ENCODE data around the gene CHST7.
"Not testable (repeated sequence)": the region's sequence is repeated elsewhere in the genome, so short reads cannot be mapped to it uniquely, and the experiment has no call there.

- TF ChIP-seq, protein P1, sequence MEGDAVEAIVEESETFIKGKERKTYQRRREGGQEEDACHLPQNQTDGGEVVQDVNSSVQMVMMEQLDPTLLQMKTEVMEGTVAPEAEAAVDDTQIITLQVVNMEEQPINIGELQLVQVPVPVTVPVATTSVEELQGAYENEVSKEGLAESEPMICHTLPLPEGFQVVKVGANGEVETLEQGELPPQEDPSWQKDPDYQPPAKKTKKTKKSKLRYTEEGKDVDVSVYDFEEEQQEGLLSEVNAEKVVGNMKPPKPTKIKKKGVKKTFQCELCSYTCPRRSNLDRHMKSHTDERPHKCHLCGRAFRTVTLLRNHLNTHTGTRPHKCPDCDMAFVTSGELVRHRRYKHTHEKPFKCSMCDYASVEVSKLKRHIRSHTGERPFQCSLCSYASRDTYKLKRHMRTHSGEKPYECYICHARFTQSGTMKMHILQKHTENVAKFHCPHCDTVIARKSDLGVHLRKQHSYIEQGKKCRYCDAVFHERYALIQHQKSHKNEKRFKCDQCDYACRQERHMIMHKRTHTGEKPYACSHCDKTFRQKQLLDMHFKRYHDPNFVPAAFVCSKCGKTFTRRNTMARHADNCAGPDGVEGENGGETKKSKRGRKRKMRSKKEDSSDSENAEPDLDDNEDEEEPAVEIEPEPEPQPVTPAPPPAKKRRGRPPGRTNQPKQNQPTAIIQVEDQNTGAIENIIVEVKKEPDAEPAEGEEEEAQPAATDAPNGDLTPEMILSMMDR (IDR thresholded peaks at IDR 0.05; ENCODE audit: insufficient read depth, low read length): not testable (repeated sequence)
- TF ChIP-seq, protein P2, sequence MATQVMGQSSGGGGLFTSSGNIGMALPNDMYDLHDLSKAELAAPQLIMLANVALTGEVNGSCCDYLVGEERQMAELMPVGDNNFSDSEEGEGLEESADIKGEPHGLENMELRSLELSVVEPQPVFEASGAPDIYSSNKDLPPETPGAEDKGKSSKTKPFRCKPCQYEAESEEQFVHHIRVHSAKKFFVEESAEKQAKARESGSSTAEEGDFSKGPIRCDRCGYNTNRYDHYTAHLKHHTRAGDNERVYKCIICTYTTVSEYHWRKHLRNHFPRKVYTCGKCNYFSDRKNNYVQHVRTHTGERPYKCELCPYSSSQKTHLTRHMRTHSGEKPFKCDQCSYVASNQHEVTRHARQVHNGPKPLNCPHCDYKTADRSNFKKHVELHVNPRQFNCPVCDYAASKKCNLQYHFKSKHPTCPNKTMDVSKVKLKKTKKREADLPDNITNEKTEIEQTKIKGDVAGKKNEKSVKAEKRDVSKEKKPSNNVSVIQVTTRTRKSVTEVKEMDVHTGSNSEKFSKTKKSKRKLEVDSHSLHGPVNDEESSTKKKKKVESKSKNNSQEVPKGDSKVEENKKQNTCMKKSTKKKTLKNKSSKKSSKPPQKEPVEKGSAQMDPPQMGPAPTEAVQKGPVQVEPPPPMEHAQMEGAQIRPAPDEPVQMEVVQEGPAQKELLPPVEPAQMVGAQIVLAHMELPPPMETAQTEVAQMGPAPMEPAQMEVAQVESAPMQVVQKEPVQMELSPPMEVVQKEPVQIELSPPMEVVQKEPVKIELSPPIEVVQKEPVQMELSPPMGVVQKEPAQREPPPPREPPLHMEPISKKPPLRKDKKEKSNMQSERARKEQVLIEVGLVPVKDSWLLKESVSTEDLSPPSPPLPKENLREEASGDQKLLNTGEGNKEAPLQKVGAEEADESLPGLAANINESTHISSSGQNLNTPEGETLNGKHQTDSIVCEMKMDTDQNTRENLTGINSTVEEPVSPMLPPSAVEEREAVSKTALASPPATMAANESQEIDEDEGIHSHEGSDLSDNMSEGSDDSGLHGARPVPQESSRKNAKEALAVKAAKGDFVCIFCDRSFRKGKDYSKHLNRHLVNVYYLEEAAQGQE (IDR thresholded peaks at IDR 0.05; ENCODE audit: insufficient replicate concordance, low read depth): not testable (repeated sequence)
Measured at GRCh38 chrX:46529740-46530403, 43.7 kb upstream of the CHST7 start.

Measured in HL-60 (cell line).